ENCODE measurements around the gene MIER1.
"Not testable (repeated sequence)": the region's sequence is repeated elsewhere in the genome, so short reads cannot be mapped to it uniquely, and the experiment has no call there.

Gene MIER1

GRCh38 chr1:66924756-66925557, at the start of gene MIER1, which contains the start of gene DNAI4:
TSS of gene MIER1 (plus strand) at chr1:66924990. CDS start at chr1:66925029, 39 bp downstream.
TSS of gene DNAI4 (minus strand) at chr1:66924856. CDS start at chr1:66924831, 25 bp downstream.
- DNase-seq (ENCODE audit: low spot score), result peak; percentile 98

GRCh38 chr1:66876664-66877063, 48.1 kb upstream of the MIER1 start:
- no peak for DNase-seq (ENCODE audit: low spot score)

- no peak for DNase-seq (ENCODE audit: low spot score)
Observed at GRCh38 chr1:66889030-66889429, 35.8 kb upstream of the MIER1 start.

- DNase-seq (ENCODE audit: low spot score), result no peak
Observed at GRCh38 chr1:66890621-66891020, 34.2 kb upstream of the MIER1 start.

- no peak for DNase-seq (ENCODE audit: low spot score)
Observed at GRCh38 chr1:66893712-66894111, 31.1 kb upstream of the MIER1 start.

GRCh38 chr1:66915203-66915602, 9.6 kb upstream of the MIER1 start:
- not testable (repeated sequence) for DNase-seq (ENCODE audit: low spot score)

GRCh38 chr1:66916320-66916719, 8.5 kb upstream of the MIER1 start:
- DNase-seq (ENCODE audit: low spot score), result no peak

- DNase-seq (ENCODE audit: low spot score), result no peak
Observed at GRCh38 chr1:66917476-66917875, 7.3 kb upstream of the MIER1 start.

- DNase-seq (ENCODE audit: low spot score), result no peak
Observed at GRCh38 chr1:66919063-66919462, 5.7 kb upstream of the MIER1 start.

- DNase-seq (ENCODE audit: low spot score), result no peak
Observed at GRCh38 chr1:66919828-66920227, 5.0 kb upstream of the MIER1 start.

- no peak for DNase-seq (ENCODE audit: low spot score)
Observed at GRCh38 chr1:66920543-66920942, 4.2 kb upstream of the MIER1 start.

- DNase-seq (ENCODE audit: low spot score), result no peak
Observed at GRCh38 chr1:66925558-66925910, 744 bp downstream of the MIER1 start.

- no peak for DNase-seq (ENCODE audit: low spot score)
Observed at GRCh38 chr1:66925944-66926343, 1.2 kb downstream of the MIER1 start.

- no peak for DNase-seq (ENCODE audit: low spot score)
Observed at GRCh38 chr1:66927528-66927927, 2.7 kb downstream of the MIER1 start.

- no peak for DNase-seq (ENCODE audit: low spot score)
Observed at GRCh38 chr1:66929146-66929688, 4.4 kb downstream of the MIER1 start.

GRCh38 chr1:66929691-66929998, 4.9 kb downstream of the MIER1 start:
- DNase-seq (ENCODE audit: low spot score), result no peak

GRCh38 chr1:66929999-66930822, 5.4 kb downstream of the MIER1 start:
- DNase-seq (ENCODE audit: low spot score), result peak; percentile 98

- DNase-seq (ENCODE audit: low spot score), result no peak
Observed at GRCh38 chr1:66930823-66931174, 6.0 kb downstream of the MIER1 start.

GRCh38 chr1:66931590-66931989, 6.8 kb downstream of the MIER1 start:
- DNase-seq (ENCODE audit: low spot score), result no peak

GRCh38 chr1:66932291-66932690, 7.5 kb downstream of the MIER1 start:
- DNase-seq (ENCODE audit: low spot score), result no peak

- DNase-seq (ENCODE audit: low spot score), result no peak
Observed at GRCh38 chr1:66933887-66934700, 9.3 kb downstream of the MIER1 start.

- DNase-seq (ENCODE audit: low spot score), result no peak
Observed at GRCh38 chr1:66937529-66938234, 12.9 kb downstream of the MIER1 start.
